AG10803 (cell line): ENCODE data around the gene DDX56.
A peak's percentile ranks its signal among the peaks of the same experiment; 100 is the strongest.
"Not testable (repeated sequence)": the region's sequence is repeated elsewhere in the genome, so short reads cannot be mapped to it uniquely, and the experiment has no call there.

Experiments used
- DNase-seq: peaks from one replicate; pipeline ENCODE4 v3.0.0; 2010; ENCODE audit warnings: low read depth
- H3K4me3 ChIP-seq: 2 replicates; pipeline ENCODE4 v1.5.1; 2011; ENCODE audit warnings: mild to moderate bottlenecking, low read length, control low read depth
- TF ChIP-seq, protein P1 (sequence below): conservative IDR thresholded peaks from 2 replicates; pipeline ENCODE4 v1.5.1; 2011; ENCODE audit warnings: mild to moderate bottlenecking, low read length, control low read depth, inconsistent platforms

Gene DDX56

DNA sequence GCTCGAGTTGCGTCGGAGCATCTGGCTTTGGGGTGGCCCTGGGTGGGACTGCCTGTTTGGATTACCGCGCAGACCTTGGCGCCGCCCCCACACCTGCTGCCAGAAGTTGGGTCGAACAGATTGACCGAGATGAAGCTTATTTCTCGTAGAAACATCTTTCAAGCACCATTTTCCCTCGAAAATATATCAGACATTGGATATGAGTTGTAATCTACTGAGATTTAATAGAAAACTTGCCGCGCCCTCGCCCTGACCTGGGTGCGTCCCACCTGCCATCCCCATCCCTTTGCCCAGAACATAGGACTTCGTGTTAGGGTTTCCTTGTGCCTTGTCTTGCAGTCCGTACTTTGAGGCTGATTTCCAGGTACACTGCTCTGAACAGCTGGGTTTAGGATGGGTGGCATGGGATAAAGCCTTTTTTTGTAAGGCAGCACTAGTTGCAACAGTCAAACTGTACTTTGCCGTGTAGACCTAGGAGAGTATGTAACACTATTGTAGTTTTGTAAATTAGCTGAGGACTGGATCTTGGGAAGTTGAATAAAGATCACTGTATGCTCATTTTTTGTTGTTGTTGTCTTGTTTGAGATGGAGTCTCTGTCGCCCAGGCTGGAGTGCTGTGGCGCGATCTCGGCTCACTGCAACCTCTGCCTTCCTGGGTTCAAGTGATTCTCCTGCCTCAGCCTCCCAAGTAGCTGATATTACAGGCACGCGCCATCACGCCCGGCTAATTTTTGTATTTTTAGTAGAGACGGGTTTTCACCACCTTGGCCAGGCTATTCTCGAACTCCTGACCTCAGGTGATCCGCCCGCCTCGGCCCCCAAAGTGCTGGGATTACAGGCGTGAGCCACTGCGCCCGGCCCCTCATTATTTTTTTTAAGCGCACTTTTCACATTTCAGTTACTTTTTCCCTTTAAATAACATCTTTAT lies 33.7 kb upstream of the DDX56 start:
- peak overlapping the region; percentile 94 for H3K4me3 ChIP-seq
- TF ChIP-seq, protein P1, sequence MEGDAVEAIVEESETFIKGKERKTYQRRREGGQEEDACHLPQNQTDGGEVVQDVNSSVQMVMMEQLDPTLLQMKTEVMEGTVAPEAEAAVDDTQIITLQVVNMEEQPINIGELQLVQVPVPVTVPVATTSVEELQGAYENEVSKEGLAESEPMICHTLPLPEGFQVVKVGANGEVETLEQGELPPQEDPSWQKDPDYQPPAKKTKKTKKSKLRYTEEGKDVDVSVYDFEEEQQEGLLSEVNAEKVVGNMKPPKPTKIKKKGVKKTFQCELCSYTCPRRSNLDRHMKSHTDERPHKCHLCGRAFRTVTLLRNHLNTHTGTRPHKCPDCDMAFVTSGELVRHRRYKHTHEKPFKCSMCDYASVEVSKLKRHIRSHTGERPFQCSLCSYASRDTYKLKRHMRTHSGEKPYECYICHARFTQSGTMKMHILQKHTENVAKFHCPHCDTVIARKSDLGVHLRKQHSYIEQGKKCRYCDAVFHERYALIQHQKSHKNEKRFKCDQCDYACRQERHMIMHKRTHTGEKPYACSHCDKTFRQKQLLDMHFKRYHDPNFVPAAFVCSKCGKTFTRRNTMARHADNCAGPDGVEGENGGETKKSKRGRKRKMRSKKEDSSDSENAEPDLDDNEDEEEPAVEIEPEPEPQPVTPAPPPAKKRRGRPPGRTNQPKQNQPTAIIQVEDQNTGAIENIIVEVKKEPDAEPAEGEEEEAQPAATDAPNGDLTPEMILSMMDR = no peak
- no peak for DNase-seq

DNA sequence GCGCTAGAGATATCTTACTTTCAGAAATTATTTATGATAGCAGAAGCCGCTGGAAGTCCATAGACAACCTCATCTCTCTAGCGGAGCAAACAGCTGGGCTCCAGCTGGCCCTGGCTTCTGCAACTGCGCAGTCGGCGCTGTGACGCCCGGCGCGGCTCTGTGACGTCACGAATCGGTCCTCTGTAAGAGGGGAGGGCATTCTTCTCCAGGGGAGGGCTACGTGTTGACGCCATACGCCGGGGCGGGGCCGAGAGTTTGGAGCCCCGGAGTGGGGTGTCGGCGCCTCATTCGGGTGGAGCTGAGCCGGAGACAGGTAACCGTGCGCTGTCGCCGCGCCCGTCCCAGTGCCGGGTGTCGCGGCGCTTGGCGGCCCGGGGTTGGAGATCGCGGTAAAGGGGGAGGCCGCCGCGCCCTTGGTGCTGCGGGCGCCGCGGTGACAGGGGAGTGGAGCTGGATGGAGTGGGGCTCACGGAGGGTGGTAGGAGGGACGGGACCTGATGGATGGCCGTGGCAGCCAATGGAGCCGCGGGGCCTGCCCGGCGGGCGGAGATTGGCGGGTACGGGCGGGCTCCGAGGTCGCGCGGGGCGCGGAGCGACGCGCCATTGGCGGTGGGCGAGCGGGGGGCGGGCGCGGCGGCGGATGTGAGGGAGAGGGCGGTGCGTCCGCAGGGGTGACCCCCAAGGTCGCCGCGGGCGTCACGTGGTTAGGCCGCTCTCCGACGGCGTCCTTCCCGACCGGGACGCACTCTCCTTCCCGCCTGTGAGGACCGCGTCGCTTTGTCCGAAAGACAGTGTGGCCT lies 32.8 kb upstream of the DDX56 start, which contains the start of gene OGDH:
Gene OGDH, plus strand, starts transcription at position 287 of the 800 bp plus-strand sequence. CDS start 17,717 bp downstream, outside the sequence.
- TF ChIP-seq, protein P1 = no peak
- peak within 1 kb of the TSS; percentile 94 for H3K4me3 ChIP-seq
- DNase-seq = peak; percentile 98

DNA sequence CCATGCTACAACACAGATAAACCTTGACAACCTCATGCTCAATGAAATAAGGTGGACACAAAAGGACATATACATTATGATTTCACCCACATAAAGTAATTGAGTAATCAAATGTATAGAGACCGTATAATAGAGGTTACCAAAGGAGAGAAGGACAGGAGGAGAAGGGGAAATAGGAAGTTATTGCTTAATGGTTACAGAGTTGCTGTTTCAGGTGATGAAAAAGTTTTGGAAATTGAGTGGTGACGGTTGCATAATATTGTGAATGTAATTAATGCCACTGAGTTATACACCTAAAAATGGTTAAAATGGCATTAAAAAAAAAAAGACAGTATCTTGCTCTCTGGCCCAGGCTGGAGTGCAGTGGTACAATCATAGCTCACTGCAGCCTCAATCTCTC lies 31.2 kb upstream of the DDX56 start:
- no peak overlapping the region for H3K4me3 ChIP-seq
- TF ChIP-seq, protein P1 = no peak
- DNase-seq = no peak

DNA sequence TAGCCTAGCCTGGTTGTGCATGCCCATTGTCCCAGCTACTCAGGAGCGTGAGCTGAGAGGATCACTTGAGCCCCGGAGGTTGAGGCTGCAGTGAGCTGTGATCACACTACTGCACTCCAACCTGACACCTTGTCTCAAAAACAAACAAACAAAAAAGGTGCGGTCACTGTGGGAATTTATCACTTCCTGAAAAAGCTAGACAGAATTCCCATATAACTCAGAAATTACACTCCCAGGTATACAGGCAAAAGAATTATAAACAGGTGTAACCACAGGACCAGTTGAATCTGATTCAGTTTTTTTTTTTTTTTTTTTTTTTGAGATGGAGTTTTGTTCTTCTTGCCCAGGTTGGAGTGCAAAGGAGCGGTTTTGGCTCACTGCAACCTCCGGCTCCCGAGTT lies 29.5 kb upstream of the DDX56 start:
- no peak overlapping the region for H3K4me3 ChIP-seq
- no peak for DNase-seq

DNA sequence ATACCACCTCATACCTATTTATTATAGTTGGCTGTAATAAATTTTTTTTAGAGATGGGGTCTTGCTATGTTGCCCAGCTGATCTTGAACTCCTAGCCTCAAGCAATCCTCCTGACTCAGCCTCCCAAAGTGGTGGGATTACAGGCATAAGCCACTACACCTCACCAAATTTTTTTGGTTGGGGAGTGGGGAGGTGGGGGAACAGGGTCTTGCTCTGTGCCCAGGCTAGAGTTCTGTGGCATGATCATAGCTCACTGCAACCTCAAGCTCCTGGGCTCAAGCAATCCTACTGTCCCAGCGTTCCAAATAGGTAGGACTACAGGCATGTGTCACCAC lies 28.8 kb upstream of the DDX56 start:
- TF ChIP-seq, protein P1 = no peak
- no peak overlapping the region for H3K4me3 ChIP-seq
- DNase-seq = no peak

More for the DNA sequence above, 29.5 kb upstream of the DDX56 start:
- TF ChIP-seq, protein P1 = no peak

DNA sequence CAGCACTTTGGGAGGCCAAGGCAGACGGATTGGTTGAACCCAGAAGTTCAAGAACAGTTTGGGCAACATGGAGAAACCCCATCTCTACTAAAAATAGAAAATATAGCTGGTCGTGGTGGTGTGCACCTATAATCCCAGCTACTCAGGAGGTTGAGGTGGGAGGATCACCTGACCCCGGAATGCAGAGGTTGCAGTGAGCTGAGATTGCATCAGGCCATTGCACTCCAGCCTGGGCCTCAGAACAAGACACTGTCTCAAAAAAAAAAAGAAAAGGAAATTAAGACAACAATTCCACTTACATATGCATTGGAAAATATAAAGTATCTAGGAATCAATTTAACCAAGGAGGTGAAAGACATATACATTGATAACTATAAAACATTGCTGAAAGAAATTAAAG lies 25.5 kb upstream of the DDX56 start:
- DNase-seq = no peak
- TF ChIP-seq, protein P1 = no peak

DNA sequence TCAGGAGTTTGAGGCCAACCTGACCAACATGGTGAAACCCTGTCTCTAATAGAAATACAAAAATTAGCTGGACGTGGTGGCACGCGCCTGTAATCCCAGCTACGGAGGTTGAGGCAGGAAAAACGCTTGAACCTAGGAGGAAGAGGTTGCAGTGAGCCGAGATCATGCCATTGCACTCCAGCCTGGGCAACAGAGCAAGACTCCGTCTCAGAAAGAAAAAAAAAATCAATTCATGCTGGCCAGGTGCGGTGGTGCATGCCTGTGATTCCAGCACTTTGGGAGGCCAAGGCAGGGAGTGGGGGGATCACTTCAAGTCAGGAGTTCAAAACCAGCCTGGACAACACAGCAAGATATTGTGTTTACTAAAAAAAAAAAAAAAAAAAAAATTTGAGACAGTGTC lies 23.5 kb upstream of the DDX56 start:
- H3K4me3 ChIP-seq, DNase-seq: not testable (repeated sequence)

More for the DNA sequence above, 25.5 kb upstream of the DDX56 start:
- no peak overlapping the region for H3K4me3 ChIP-seq
